Upper lobe of left lung (tissue), 6 donors: Measurements from ENCODE around the gene PPM1A. TPM values are rescaled to one million over a fixed set of nuclear protein-coding genes. Genes with fewer than 3 reads are reported as not detected.

Experiments used
- ATAC-seq, 2 donors: fragments of 200-7000 bp; cut with Tn5 transposase; one replicate each; pipeline ENCODE4 v1.9.1; 2022; ENCODE audit warnings: mild to moderate bottlenecking in 2 of 2, moderate library complexity in 2 of 2; ENCODE audit not compliant: low FRiP score in 2 of 2
- DNase-seq, 2 donors: peaks; one replicate each; pipeline ENCODE4 v3.0.0-alpha.2; 2019 to 2020
- H3K27ac ChIP-seq, 4 donors: fragments of 200-600 bp; sonication (generic); one replicate each; pipeline ENCODE4 v1.5.1; 2016 to 2019
- H3K27me3 ChIP-seq, 4 donors: fragments of 200-600 bp; sonication (generic); one replicate each; pipeline ENCODE4 v1.5.1; 2017 to 2019
- H3K36me3 ChIP-seq, 4 donors: fragments of 200-600 bp; sonication (generic); one replicate each; pipeline ENCODE4 v1.5.1; 2016 to 2019
- H3K4me1 ChIP-seq, 4 donors: fragments of 200-600 bp; sonication (generic); one replicate each; pipeline ENCODE4 v1.5.1; 2018 to 2019
- H3K4me3 ChIP-seq, 4 donors: fragments of 200-600 bp; sonication (generic); one replicate each; pipeline ENCODE4 v1.5.1; 2017 to 2019; ENCODE audit warnings: mild to moderate bottlenecking in 2 of 4, moderate library complexity in 1 of 4
- H3K9me3 ChIP-seq, 4 donors: fragments of 200-600 bp; sonication (generic); one replicate each; pipeline ENCODE4 v1.5.1; 2018 to 2019
- CTCF ChIP-seq, 6 experiments: fragments of 450-650 bp in 4 of 6; fragments of 200-600 bp in 2 of 6; sonication (generic) in 2 of 6; IDR thresholded peaks; one replicate each; pipeline ENCODE4 v1.5.1; 2016 to 2019; ENCODE audit warnings: antibody characterized with exemption in 6 of 6
- EP300 ChIP-seq, 4 donors: sonication (generic); formaldehyde crosslinking; IDR thresholded peaks; one replicate each; pipeline ENCODE4 v1.5.1; 2017; ENCODE audit warnings: antibody characterized with exemption in 4 of 4, control low read depth in 2 of 4
- POLR2A ChIP-seq, 4 donors: fragments of 450-650 bp; IDR thresholded peaks; one replicate each; pipeline ENCODE4 v1.5.1; 2016 to 2017; ENCODE audit warnings: antibody characterized with exemption in 4 of 4, mild to moderate bottlenecking in 2 of 4
- POLR2AphosphoS5 ChIP-seq, 2 donors: sonication (generic); formaldehyde crosslinking; IDR thresholded peaks; one replicate each; pipeline ENCODE4 v1.5.1; 2017; ENCODE audit warnings: antibody characterized with exemption in 2 of 2
- WGBS, 2 donors: methylation state at CpG; one replicate each; pipeline ENCODE4 v1.1.5; 2017 to 2018; 5-methylcytosine and 5-hydroxymethylcytosine counted together
- total RNA-seq, 6 donors: library from RNA; depleted of rRNA in 4 of 6; stranded (reverse); fragments of >200 nt in 4 of 6; gene quantifications; one replicate each; pipeline versions ENCODE4 v1.1.0 to v1.2.1, GENCODE V29; 2016 to 2021
- donor health status: DM: no; HTN: no; CAD: no; lungs with moderate emphysema.
- donor health status: DM: no; HTN: yes; CAD: no; lungs with severe emphysema.

PPM1A gene
- total RNA-seq, 6 donors from 2014 or later, result 20.5 to 71.8 (median 43.7) TPM

- no peak overlapping the region for H3K27ac ChIP-seq
- ATAC-seq, result no peak
- WGBS, 2 donors, result 86% methylated on average over 2 of the region's 2 CpGs
Observed at GRCh38 chr14:60326274-60326673, 77.3 kb downstream of the PPM1A start.

GRCh38 chr14:60327447-60328331, 78.7 kb downstream of the PPM1A start:
- no peaks in the 10 kb centered on the region for H3K9me3 ChIP-seq
- peak; percentile 32 to 46 for ATAC-seq
- WGBS, 2 donors, result 8 to 12% methylated on average over 32 of the region's 58 CpGs
- no peaks in the 10 kb centered on the region for H3K36me3 ChIP-seq
- peak; percentile 27 to 87 for DNase-seq
- peaks cover 7 to 23% (median 12%) of the 10 kb centered on the region in 4 donors for H3K4me1 ChIP-seq
- H3K27ac ChIP-seq, result no peak overlapping the region
- peaks cover 0 to 8% (median 2%) of the 10 kb centered on the region in 4 donors for H3K27me3 ChIP-seq
- TF ChIP-seq POLR2AphosphoS5 (IDR thresholded peaks at IDR 0.05) (no peak), EP300 (IDR thresholded peaks at IDR 0.05) (no peak), CTCF (IDR thresholded peaks at IDR 0.05) (peak in 1 of 6 experiments; percentile 8)
- peak overlapping the region in 3 of 4 donors; percentile 33 to 42 (median 40) for H3K4me3 ChIP-seq

More at GRCh38 chr14:60326274-60326673, 77.3 kb downstream of the PPM1A start:
- H3K27me3 ChIP-seq, result peaks cover 0 to 8% (median 2%) of the 10 kb centered on the region in 4 donors
- H3K36me3 ChIP-seq, result no peaks in the 10 kb centered on the region
- H3K4me1 ChIP-seq, result peaks cover 7 to 21% (median 10%) of the 10 kb centered on the region in 4 donors
- DNase-seq, result no peak
- H3K4me3 ChIP-seq, result no peak overlapping the region
- H3K9me3 ChIP-seq, result no peaks in the 10 kb centered on the region
- no peak for TF ChIP-seq CTCF (IDR thresholded peaks at IDR 0.05)
- no peak for TF ChIP-seq POLR2AphosphoS5 (IDR thresholded peaks at IDR 0.05)
- TF ChIP-seq EP300 (IDR thresholded peaks at IDR 0.05), result no peak
- TF ChIP-seq POLR2A (IDR thresholded peaks at IDR 0.05), result no peak

GRCh38 chr14:60328583-60328982, 79.6 kb downstream of the PPM1A start:
- Histone ChIP-seq H3K27me3 (peaks cover 0 to 8% (median 2%) of the 10 kb centered on the region in 4 donors), H3K36me3 (no peaks in the 10 kb centered on the region), H3K27ac (no peak overlapping the region), H3K4me1 (peaks cover 7 to 23% (median 12%) of the 10 kb centered on the region in 4 donors), H3K4me3 (no peak overlapping the region), H3K9me3 (no peaks in the 10 kb centered on the region)
- WGBS, 2 donors, result 58 to 71% methylated on average over 6 of the region's 6 CpGs
- no peak for DNase-seq
- no peak for ATAC-seq
- TF ChIP-seq POLR2AphosphoS5 (IDR thresholded peaks at IDR 0.05) (no peak), EP300 (IDR thresholded peaks at IDR 0.05) (no peak), CTCF (IDR thresholded peaks at IDR 0.05) (no peak), POLR2A (IDR thresholded peaks at IDR 0.05) (no peak)

- TF ChIP-seq POLR2AphosphoS5 (IDR thresholded peaks at IDR 0.05) (no peak), POLR2A (IDR thresholded peaks at IDR 0.05) (no peak), CTCF (IDR thresholded peaks at IDR 0.05) (no peak), EP300 (IDR thresholded peaks at IDR 0.05) (no peak)
- peaks cover 0 to 8% (median 2%) of the 10 kb centered on the region in 4 donors for H3K27me3 ChIP-seq
- no peaks in the 10 kb centered on the region for H3K9me3 ChIP-seq
- DNase-seq (no peak), ATAC-seq (no peak)
- no peaks in the 10 kb centered on the region for H3K36me3 ChIP-seq
- H3K4me1 ChIP-seq, result peaks cover 7 to 23% (median 12%) of the 10 kb centered on the region in 4 donors
- no peak overlapping the region for H3K27ac ChIP-seq
- 60 to 74% methylated on average over 2 of the region's 2 CpGs for WGBS, 2 donors
- H3K4me3 ChIP-seq, result no peak overlapping the region
Observed at GRCh38 chr14:60329274-60329673, 80.3 kb downstream of the PPM1A start.
